PFSK-1 (cell line): ENCODE measurements around the gene GAS1.

Experiments used
- FOXP2 ChIP-seq: optimal IDR thresholded peaks from 2 replicates; pipeline ENCODE3; 2011; ENCODE audit warnings: borderline replicate concordance, control low read depth, inconsistent platforms; ENCODE audit not compliant: insufficient read depth; ENCODE audit errors: extremely low read length, extremely low read depth
- POLR2AphosphoS5 ChIP-seq: IDR thresholded peaks from 2 replicates; pipeline ENCODE4 v1.6.1; 2012; ENCODE audit warnings: low read depth, mild to moderate bottlenecking, control low read depth, low read length, moderate library complexity
- SIN3A ChIP-seq: IDR thresholded peaks from 2 replicates; pipeline ENCODE4 v1.6.1; 2012; ENCODE audit warnings: mild to moderate bottlenecking, low read length, moderate library complexity, borderline replicate concordance; ENCODE audit not compliant: insufficient read depth
- TAF1 ChIP-seq: IDR thresholded peaks from 2 replicates; pipeline ENCODE4 v1.6.1; 2012; ENCODE audit warnings: low read length, control low read depth, borderline replicate concordance; ENCODE audit not compliant: insufficient read depth
- TF ChIP-seq, protein P1 (sequence below), 2 experiments: IDR thresholded peaks; 2 replicates each; pipeline versions ENCODE4 v1.6.1 to v1.8.0; 2011 to 2012; ENCODE audit warnings: low read depth in 2 of 2, low read length in 2 of 2, control low read depth in 1 of 2, inconsistent platforms in 1 of 2, mild to moderate bottlenecking in 1 of 2, moderate library complexity in 1 of 2; ENCODE audit not compliant: insufficient read depth in 1 of 2

GAS1 gene

DNA sequence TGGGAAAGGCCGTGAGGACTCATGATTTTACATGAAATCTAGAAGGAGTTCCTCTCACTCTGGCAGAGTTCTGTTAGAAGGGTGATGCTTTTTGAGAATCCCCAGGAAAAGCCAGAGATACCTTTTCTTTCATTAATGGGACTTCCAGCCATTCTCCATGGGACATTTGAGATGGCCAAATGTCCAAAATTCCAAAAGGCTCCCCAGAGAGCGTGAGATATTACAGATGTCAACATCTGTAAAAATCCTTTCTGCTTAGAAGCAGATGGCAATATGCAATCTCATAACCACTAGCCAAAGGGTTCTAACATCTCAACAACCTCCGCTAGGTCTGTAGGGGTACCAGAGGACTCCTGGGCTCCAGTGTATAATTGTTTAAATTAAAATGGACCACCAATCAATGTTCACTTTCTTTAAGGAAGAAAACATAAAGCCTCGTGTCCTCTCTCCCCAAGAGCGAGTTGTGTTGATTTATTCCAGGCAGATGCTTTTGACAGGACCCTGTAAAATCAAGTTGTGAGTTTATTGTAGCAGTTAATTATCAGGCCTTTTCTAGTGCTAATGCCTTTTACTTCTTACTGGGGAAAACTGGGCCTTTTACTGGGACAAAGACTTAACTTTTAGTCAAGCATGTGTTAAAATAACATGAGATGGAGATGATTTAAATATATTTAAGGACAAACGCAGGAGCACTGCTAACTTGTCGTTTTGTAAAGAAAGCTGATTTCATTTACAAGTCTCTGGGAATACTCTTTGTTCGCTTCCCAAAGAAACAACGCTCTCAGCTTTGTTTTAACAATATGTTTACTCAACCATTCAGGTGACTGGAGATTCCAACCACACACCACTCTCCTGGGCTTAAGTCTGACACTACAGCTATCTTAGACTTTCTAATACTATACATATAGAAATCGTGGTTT lies 4.8 kb downstream of the GAS1 start:
- TF ChIP-seq TAF1, result no peak

DNA sequence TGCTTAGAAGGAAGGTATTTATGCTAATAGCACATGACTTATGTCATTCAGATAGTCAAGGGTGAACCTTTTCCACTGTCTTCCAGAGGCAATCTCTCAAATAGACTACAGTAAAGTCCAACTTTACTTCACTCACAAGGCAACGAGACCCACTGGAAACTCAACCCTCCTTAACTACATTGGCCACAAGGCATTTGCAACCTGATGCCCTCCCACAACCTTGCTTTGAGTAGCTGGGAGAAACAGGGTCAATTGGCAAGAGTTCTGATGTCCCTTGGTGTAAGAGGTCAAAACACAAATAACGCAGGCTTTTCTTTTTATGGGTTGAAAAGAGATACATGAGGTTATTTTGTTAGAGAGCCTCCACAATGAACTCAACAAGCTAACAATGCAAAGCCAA lies 6.1 kb downstream of the GAS1 start:
- TF ChIP-seq FOXP2 (no peak), POLR2AphosphoS5 (no peak), TAF1 (no peak), SIN3A (no peak)
- TF ChIP-seq, protein P1, sequence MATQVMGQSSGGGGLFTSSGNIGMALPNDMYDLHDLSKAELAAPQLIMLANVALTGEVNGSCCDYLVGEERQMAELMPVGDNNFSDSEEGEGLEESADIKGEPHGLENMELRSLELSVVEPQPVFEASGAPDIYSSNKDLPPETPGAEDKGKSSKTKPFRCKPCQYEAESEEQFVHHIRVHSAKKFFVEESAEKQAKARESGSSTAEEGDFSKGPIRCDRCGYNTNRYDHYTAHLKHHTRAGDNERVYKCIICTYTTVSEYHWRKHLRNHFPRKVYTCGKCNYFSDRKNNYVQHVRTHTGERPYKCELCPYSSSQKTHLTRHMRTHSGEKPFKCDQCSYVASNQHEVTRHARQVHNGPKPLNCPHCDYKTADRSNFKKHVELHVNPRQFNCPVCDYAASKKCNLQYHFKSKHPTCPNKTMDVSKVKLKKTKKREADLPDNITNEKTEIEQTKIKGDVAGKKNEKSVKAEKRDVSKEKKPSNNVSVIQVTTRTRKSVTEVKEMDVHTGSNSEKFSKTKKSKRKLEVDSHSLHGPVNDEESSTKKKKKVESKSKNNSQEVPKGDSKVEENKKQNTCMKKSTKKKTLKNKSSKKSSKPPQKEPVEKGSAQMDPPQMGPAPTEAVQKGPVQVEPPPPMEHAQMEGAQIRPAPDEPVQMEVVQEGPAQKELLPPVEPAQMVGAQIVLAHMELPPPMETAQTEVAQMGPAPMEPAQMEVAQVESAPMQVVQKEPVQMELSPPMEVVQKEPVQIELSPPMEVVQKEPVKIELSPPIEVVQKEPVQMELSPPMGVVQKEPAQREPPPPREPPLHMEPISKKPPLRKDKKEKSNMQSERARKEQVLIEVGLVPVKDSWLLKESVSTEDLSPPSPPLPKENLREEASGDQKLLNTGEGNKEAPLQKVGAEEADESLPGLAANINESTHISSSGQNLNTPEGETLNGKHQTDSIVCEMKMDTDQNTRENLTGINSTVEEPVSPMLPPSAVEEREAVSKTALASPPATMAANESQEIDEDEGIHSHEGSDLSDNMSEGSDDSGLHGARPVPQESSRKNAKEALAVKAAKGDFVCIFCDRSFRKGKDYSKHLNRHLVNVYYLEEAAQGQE (IDR thresholded peaks at IDR 0.05; ENCODE audit: insufficient read depth in 1 of 2, low read depth in 2 of 2, low read length in 2 of 2), result no peak

DNA sequence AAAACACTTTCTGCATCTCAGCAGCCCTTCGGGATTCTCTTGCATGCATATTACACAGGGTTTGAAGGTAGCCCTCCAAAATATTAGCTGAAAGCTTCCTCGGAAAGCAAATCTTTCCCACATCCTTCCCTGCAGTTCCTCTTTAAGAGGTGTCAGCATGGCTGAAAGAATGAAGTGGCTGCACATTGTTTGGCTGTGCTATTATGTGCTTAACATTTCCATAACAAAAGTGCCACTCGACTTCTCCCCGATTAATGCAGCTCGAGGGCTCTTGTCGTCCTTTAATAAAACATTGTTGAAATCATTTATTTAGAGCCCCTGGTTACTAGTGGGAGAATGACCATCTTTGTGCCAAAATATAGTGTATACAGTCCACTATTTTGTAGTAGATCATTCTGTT lies 6.5 kb downstream of the GAS1 start:
- TF ChIP-seq FOXP2, result no peak
- no peak for TF ChIP-seq SIN3A
- TF ChIP-seq POLR2AphosphoS5, result no peak
- TF ChIP-seq, protein P1 (IDR thresholded peaks at IDR 0.05; ENCODE audit: insufficient read depth in 1 of 2, low read depth in 2 of 2, low read length in 2 of 2), result no peak
- no peak for TF ChIP-seq TAF1

DNA sequence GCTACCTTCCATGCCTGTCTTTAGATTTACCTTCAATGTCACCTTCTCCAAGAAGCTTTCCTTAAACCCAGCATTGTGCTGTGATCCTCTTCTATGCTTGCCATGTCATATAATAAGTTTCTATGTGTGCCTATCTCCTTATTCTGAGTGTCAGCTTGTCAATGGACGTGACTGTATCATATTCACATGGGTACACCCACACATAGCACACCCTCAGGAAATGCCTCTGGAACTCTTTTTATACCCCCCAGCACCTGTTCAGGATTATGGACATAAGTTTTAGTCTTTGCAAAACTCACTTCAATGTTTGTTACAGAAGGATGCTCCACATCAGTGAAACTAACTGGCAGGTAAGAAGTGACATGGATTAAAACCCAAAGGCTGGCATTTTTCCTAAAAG lies 7.4 kb downstream of the GAS1 start:
- TF ChIP-seq POLR2AphosphoS5, result no peak
- TF ChIP-seq FOXP2, result no peak
- no peak for TF ChIP-seq TAF1
- TF ChIP-seq, protein P1 (IDR thresholded peaks at IDR 0.05; ENCODE audit: insufficient read depth in 1 of 2, low read depth in 2 of 2, low read length in 2 of 2), result no peak
- no peak for TF ChIP-seq SIN3A

DNA sequence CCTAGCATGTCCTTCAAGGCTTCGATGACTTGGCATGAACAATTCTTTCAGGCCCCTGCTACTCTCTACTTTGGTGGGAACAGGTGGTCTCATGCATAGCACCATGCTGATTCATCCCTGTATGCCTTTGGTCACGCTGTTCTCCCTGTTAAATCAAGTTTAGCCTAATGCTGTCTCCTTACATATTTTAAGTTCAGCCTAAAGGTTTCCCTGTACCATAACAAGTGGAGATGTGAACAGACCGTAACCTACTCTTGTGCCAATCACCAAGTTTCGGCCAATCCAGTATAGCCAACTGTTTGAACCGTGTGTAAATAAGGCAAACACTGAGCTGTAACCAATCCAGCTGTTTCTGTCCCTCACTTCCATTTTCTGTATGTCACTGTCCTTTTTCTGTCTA lies 8.0 kb downstream of the GAS1 start:
- no peak for TF ChIP-seq SIN3A
- TF ChIP-seq, protein P1 (IDR thresholded peaks at IDR 0.05; ENCODE audit: insufficient read depth in 1 of 2, low read depth in 2 of 2, low read length in 2 of 2), result no peak
